ENCODE results near the gene MGME1.

Gene MGME1

DNA sequence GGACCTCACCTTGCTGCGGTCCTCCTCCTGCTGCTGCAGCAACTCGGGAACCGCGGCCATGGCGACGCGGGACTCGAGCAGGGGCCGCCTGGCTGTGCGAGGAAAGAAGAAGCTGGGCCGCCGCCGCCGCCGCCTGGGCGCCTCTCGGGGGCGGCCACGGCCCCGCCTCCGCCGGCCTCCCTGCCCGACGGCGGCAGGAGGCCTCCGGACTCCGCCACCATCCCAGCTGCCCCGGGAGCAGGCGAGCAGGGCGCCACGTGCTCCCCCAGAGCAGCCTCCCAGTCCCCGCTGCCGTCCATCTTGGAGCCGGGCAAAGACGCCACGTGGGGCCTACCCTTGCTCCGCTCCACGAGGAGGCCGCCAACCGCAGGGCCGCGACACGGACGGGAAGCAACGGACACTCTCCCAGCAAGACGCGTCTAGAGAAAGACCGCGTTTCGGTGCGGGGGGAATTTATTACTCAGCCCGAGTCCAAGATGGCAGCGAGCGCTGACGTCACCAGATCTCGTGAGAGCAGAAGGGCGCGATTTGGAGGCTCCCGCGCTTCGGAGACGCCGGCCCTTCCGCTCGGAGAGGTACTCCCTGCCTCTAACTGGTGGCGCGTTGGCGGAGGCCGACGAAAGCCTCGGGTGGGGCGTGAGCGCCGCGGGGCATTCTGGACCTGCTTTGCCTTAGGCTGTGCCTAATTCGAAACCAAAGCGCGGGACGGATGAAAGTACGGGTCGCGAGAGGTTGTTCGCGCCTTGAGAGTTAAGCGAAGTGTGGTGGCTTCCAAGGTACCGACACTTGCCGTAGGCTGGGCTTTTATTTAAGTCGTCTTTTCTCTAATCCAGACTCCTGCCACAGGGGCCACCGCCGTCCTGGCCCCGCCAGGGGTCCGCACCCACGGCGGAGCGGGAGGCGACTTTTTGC is at the start of gene MGME1, which contains the start of gene SNX5:
MGME1 (plus strand) TSS at position 653 of the 912 bp plus-strand sequence. CDS start 842 bp downstream, outside the sequence.
SNX5 (minus strand) TSS at position 429 of the 912 bp plus-strand sequence; CDS start at position 60, 369 bp downstream.
- DNase-seq, result peak; percentile 99

GRCh38 chr20:17919149-17919548 is 49.7 kb upstream of the MGME1 start:
- DNase-seq, result no peak

DNA sequence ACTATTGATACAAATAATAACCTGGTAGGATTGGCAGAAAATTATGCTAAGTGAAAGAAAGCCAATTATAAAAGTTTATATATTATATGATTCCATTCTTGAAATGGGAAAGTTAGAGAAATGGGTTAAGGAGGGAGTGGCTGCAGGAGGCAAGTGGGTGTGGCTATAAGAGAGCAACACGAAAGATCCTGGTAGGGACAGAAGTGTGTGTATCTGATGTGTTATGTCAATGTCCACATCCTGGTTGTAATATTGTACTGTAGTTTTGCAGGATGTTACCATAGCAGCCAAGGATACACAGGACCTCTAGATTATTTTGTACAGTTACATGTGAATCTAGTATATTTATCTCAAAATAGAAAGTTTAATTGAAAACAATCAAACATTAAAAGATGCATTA is 47.0 kb upstream of the MGME1 start:
- DNase-seq, result no peak

GRCh38 chr20:17925141-17925939 is 43.5 kb upstream of the MGME1 start:
- no peak for DNase-seq

GRCh38 chr20:17925940-17926300 is 42.9 kb upstream of the MGME1 start:
- DNase-seq, result no peak

- no peak for DNase-seq
These were observed 40.6 kb upstream of the MGME1 start for GRCh38 chr20:17928211-17928611.

- DNase-seq, result no peak
These were observed 40.0 kb upstream of the MGME1 start for GRCh38 chr20:17928633-17929311.

DNA sequence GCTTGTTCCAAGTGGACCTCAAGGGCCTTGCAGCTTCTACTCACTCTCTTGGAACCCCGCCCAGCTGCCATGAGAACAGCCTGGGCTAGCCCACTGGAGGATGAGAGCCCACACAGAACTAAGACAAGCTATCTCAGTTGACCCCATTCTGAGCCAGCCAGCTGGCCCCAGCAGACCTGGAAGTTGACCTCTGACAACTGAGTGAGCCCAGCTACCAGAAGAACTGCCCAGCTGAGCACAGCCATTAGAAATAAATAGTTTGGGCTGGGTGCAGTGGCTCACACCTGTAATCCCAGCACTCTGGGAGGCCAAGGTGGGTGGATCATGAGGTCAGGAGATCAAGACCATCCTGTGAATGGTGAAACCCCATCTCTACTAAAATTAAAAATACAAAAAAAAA is 37.3 kb upstream of the MGME1 start:
- no peak for DNase-seq

DNA sequence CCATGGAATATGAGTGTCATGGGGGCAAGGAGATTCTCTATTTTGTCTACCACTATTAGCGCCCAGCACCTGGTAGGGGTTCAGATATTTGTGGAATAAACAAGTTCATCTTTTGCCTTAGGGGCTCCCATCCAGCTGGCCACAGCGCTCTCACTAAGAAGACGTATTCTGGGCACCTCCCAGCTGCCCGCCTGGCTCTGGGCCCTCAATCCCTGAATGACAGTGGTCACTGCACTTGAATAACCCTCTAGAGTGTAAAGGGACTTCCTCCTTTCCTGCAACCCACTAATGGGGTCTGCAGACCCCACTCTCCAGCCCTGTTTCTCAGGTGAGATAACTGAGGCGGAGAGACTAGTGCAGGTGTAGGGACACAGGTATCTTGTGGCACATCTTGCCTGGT is 36.4 kb upstream of the MGME1 start:
- no peak for DNase-seq

DNA sequence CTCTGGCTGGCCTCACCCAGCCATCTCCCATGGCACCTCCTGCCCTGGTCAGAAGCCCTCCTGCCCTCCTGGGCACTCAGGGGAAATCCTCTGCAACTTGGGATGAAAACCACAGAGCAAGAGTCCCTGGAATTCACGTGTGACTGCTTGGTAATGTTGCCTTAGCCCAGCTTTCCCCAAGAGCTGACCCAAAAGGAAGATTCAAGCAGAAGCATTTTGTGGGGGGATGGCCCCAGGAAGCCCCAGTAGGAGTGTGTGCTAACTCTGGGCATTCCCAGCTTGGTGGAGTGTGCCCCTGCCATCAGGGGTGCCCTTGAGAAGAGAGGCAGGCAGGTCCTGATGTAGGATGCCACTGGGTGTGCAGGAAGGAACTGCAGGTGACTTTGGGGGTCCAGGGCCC is 35.7 kb upstream of the MGME1 start:
- DNase-seq, result no peak

DNA sequence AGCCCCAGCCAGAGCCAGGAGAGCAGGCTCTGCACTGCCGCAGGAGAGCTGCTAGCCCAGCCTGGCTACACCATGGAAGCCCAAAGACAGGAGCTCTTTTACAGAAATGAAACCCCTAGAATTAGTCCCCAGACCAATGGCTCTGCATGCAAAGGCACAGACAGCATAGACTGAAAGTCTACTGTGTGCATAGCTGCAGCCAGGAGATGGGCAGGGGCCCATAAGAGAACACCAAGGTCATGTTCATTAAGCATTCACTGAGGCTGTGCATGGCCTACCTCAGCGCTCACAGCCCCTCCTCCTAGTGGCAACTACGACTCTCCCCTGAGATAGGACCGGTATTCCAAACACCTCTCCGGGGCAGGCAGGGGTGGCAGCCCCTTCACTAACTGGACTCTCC is 35.1 kb upstream of the MGME1 start:
- no peak for DNase-seq

DNA sequence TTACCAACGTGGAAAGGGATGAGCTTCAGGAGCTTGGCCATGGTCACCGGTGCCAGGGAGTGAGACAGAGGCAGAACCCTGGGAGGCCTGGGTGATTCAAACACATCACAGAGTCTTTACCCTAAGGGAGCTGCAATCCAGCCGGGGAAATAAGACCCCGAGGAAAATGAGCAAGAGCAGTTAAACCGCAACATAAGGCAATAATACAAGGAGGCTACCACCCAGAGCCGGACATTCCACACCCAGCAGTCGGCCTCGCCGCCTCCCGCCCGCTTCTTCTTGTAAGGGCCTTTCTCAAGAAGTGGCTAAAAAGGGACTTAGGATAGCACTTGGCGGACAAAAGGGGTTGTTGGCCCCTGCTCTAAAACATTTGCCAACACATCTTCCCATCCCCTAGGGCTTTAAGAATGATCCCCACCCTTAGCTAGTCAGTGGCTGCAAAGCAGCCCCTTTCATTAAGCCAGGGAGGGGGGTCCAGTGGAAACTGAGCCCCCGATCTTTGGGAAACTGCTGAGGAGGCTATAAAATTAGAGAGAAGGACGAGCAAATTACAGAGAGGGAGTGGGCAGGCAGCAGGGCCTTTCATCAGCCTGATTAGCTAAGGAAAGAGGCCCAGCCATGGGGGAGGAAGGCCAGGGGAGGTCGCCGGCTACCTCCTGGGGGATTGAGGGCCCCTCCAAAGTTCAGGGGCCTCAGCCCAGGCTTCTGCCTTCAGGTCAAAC is 34.5 kb upstream of the MGME1 start:
- no peak for DNase-seq

DNA sequence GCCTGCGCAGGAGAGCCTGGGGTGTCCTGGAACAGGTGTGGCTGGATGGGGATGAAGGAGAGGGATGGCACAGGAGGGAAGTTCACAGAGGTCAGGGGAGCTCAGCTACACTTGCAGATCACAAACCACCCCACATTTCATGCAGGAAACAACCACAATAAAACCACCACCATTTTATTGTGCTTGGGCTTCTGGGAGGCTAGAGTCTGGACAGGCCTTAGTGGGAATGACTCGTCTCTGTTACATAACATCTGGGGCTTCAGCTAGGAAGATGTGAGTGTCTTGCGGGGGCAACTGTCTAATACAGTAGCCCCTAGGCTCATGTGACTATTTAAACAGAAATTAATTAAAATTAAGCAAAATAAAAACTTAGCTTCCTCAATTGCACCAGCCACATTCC is 33.6 kb upstream of the MGME1 start:
- DNase-seq, result no peak

- DNase-seq, result no peak
These were observed 33.1 kb upstream of the MGME1 start for GRCh38 chr20:17935761-17936160.

DNA sequence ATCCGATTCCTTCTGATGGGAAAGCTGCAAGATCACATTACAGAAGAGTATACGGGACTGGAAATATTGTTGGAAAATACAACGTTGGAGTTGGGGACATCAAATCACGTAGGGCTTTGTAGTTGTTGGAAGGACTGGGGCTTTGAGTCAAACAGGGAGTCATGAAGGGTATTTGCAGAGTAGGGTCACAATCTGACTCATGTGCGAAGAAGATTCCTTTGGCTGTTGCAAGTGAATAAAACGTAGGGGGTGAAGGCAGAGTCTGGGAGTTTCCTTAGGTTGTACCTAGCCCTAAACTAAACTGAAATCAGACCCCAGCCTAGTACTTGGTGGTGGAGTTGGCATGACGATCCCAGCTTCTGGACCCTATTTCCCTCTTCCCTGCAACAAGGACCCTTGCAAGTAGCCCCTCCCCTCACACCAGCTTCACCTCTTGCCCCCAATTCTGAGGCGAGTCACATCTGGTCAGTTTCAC is 32.5 kb upstream of the MGME1 start:
- DNase-seq, result no peak

DNA sequence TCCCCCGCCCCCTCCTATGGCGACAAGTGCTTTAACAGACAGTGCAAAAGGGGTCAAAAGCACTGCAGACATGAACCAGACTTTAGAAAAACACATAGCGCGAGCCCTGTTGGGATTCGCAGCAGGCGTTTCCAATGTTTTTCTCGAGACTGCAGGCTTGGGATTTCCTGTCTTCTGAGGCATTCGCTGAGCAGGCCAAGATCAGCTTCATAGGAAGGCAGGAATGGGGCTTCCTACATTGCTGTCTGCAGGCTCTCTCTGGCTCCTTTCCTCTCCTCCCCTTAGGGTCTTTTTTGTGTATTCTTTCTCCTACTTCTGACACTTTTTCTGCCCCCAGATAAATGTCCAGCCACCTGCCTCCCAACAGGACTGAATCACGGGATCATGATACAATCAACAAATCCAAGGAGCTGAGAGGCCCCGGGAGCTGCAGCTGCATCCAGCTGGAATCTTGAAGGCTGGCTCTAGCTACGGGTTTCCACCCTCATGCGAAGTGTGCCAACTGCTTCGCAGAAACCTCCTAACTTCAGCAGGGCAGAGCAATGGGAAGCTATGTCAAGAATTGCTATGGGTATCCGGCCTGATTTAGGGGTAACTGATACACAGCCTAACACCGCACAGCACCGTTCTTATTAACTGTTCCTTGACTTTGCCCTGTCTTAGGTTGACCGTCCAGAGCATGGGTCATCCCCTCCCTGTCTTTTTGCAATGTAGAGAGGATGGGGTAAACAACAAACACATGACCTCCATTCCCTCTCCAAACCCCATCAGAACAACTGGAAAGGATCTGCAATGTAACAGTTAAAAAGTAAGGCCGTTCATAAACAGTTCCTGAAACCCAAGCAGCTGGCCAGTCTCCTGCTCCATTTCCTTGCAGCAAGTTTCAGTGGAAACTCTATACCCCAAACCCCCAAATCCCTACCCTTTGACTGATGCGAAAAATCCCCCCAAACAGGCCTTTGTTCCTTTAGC is 31.8 kb upstream of the MGME1 start:
- DNase-seq, result no peak

- peak; percentile 56 to 62 for DNase-seq
These were observed 29.8 kb upstream of the MGME1 start for GRCh38 chr20:17938871-17939619.

GRCh38 chr20:17939622-17940223 is 29.1 kb upstream of the MGME1 start:
- DNase-seq, result no peak

- no peak for DNase-seq
These were observed 28.4 kb upstream of the MGME1 start for GRCh38 chr20:17940224-17940971.
